Epithelial cell of esophagus (primary cell): Measurements from ENCODE around the gene PALB2.

Experiments
- DNase-seq: peaks from one replicate; pipeline ENCODE4 v3.0.0; 2010; ENCODE audit warnings: low read depth
- H3K4me3 ChIP-seq: 2 replicates; pipeline ENCODE4 v1.5.1; 2011; ENCODE audit warnings: mild to moderate bottlenecking, low read length, control low read depth
- CTCF ChIP-seq: IDR thresholded peaks from 2 replicates; pipeline ENCODE4 v1.5.1; 2011; ENCODE audit warnings: low read depth, mild to moderate bottlenecking, low read length, control low read depth, inconsistent platforms; ENCODE audit not compliant: insufficient read depth; ENCODE audit errors: missing control alignments

The PALB2 gene

GRCh38 chr16:23640931-23641765 lies at the start of gene PALB2, which contains the start of gene DCTN5:
TSS of gene PALB2 (minus strand) at chr16:23641310. CDS start at chr16:23641157, 153 bp downstream.
TSS of gene DCTN5 (plus strand) at chr16:23641466. CDS start at chr16:23641543, 77 bp downstream.
- no peak for TF ChIP-seq CTCF
- peak within 1 kb of the TSS; percentile 100 for H3K4me3 ChIP-seq
- DNase-seq = peak; percentile 97

- DNase-seq = no peak
- TF ChIP-seq CTCF = no peak
- no peak overlapping the region for H3K4me3 ChIP-seq
These were observed 48.5 kb upstream of the PALB2 start for GRCh38 chr16:23689442-23690187.

- no peak overlapping the region for H3K4me3 ChIP-seq
- TF ChIP-seq CTCF = no peak
- no peak for DNase-seq
These were observed 46.1 kb upstream of the PALB2 start for GRCh38 chr16:23687034-23687808.

- no peak for TF ChIP-seq CTCF
- no peak overlapping the region for H3K4me3 ChIP-seq
- no peak for DNase-seq
These were observed 42.4 kb upstream of the PALB2 start for GRCh38 chr16:23683487-23683886.

GRCh38 chr16:23682181-23682580 lies 41.1 kb upstream of the PALB2 start:
- no peak for TF ChIP-seq CTCF
- DNase-seq = peak; percentile 47

GRCh38 chr16:23679986-23680336 lies 38.9 kb upstream of the PALB2 start:
- TF ChIP-seq CTCF = no peak
- DNase-seq = peak; percentile 20
- peak overlapping the region; percentile 68 for H3K4me3 ChIP-seq

More at GRCh38 chr16:23682181-23682580, 41.1 kb upstream of the PALB2 start:
- H3K4me3 ChIP-seq = no peak overlapping the region
